T-helper 9 cell (primary cell): Measurements from ENCODE around the gene ACADVL.
A peak's percentile ranks its signal among the peaks of the same experiment; 100 is the strongest.
"Not testable (repeated sequence)": the region's sequence is repeated elsewhere in the genome, so short reads cannot be mapped to it uniquely, and the experiment has no call there.

ENCODE experiments used
- DNase-seq: peaks from one replicate; pipeline ENCODE4 v3.0.0-alpha.2; 2020
- total RNA-seq, 2 donors: gene quantifications; one replicate each; lab custom pipeline; 2026; lab: John Stamatoyannopoulos, UW

ACADVL gene
- 175 to 296 reads per million in 2 donors for total RNA-seq

DNA sequence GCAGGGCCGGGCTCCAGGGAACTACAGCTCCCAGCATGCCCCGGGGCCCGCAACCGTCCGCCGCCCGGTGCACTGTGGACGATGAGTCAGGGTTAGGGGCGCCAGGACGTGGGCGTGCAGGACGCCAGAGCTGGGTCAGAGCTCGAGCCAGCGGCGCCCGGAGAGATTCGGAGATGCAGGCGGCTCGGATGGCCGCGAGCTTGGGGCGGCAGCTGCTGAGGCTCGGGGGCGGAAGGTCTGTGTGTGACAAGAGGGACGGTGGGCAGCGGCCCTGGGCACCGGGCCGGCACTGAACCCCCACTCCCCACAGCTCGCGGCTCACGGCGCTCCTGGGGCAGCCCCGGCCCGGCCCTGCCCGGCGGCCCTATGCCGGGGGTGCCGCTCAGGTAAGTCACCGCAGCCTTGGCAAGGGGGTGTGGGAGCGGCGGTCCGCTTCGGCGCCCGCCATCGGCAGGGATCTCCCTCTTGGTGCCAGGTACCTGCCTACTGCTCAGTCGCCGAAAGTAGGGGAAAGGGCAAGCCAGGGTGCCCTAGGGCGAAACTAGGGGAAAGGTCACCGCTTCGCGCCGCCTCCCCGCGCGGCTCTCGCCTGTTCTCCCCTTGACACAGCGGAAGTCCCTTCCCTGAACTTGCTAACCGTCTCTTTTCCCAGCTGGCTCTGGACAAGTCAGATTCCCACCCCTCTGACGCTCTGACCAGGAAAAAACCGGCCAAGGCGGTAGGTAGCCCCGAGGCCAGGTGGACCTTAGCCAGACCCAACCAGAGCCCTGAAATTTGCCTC lies at the start of gene ACADVL, which contains the start of gene DLG4:
Gene ACADVL, plus strand, starts transcription at position 127 of the 781 bp plus-strand sequence. Its CDS starts 47 bp downstream, at position 174.
Gene DLG4, minus strand, starts transcription at position 25 of the 781 bp plus-strand sequence.
- peak; percentile 70 for DNase-seq

DNA sequence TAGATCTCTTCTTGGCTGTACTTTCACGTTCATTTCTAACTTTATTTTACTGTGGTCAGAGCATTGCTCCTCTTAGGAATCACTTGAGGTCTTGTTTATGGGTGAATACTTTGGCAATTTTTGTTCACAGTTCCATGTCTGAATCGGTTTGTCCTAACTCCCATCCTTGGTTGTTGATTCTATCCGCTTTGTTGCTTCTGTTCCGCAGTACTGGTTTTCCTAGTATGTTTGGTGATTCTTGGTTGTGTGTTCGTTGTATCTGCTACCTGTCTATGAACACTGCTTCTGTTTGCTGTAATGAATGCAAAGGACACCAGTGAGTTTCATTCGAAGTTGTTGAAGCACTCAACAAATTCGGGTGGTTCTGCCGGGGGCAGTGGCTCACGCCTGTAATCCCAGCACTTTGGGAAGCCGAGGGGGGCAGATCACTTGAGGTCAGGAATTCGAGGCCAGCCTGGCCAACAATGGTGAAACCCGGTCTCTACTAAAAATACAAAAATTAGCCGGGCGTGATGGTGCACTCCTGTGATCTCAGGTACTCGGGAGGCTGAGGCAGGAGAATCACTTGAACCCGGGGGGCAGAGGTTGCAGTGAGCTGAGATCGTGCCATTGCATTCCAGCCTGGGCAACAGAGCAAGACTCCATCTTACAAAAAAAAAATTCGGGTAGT lies 47.1 kb upstream of the ACADVL start:
- not testable (repeated sequence) for DNase-seq

DNA sequence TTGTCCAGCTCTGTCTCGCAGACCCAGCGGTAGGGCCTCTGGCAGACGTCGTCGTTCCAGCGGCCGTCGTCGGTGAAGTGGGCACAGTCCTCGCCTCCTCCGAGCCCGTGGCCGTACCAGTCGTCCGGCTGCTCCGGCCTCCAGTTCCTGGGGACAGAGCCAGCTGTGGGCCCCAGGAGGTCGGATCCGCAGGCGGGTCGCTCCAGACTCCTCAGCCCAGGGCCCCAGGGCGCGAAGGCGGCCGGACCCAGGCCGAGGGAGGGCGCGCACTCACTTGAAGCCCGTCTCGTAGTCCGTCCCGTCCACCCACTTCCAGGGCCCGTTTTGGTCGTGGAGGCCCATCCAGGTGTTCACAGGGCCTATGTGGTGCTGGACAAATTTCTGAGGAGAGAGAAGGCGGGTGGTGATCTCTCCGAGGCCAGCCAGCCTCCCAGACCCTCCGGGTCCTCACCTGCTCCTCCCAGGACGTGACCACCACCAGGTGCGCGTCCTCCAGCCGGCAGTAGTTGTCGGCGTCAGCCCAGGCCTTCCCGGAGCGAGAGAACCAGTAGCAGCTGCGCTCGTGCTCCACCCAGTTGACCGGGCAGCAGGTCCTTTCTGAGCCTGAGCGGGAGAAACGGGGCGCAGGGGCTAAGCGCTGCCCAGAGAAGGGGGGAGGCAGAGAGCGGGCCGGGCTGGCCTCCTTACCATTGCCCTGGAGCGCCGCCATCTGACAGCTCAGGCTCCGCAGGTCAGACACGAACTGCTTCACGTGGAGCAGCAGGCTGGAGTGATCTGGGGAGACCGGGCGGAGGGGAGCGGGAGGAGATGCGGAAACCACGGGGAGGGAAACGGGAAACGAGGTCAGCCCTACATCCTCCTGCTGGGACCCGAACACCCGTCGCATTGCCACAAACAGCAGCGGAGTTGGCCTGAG lies 45.8 kb upstream of the ACADVL start:
- peak; percentile 43 for DNase-seq

DNA sequence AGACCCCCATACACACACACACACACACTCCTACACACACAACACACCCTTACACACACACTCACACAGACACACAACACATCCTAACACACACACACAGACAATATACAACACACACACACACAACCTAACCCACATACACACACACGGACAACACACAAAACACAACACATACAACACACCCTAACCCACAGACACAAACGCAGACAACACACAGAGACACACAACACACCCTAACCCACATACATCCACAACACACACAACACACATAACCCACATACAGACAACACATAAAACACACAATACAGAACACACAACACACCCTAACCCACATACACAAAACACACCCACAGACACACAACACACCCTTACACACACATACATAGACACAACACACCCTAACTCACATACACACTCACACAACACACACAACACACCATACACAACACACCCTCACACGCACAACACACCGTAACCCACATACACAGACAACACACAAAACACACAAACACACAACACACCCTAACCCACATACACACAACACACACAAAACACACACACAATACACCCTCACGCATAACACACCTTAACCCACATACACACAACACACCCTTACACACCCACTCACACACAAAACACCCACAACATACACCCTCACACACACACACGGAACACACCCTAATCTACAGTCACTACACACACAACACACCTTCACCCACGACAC lies 45.0 kb upstream of the ACADVL start:
- DNase-seq: no peak

DNA sequence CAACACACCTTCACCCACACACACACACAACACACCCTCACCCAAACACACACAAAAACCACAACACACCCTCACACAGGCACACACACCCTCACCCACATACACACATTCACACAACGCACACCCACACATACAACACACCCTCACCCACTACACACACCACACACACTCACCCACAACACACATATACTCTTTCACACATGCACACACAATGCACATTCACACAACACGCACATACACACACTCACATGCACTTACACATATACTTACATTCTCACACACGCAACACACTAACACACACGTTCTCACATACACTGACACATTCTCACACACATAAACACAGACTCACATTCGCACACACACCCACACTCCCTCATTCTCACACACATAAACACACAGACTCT lies 44.4 kb upstream of the ACADVL start:
- no peak for DNase-seq

DNA sequence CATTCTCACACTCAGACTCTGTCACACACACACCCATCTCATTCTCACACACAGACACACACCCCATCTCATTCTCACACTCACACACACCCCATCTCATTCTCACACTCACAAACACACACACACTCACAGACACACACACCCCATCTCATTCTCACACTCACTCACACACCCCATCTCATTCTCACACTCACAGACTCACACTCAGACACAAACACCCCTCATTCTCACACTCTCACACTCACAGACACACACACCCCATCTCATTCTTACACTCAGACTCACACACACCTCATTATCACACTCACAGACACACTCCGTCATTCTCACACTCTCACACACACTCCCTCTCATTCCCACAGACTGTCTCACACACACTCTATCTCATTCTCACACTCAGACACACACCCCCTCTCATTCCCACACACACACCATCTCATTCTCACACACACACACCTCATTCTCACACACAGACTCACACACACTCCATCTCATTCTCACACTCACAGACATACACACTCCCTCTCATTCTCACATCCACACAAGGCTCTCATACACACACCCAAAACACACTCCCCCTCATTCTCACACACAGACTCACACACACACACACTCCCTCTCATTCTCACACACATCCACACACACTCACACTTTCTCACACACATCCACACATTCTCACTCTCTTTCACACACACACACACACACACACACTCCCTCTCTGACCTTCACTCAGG lies 43.5 kb upstream of the ACADVL start:
- no peak for DNase-seq

GRCh38 chr17:7176841-7177190 lies 42.9 kb upstream of the ACADVL start:
- no peak for DNase-seq

DNA sequence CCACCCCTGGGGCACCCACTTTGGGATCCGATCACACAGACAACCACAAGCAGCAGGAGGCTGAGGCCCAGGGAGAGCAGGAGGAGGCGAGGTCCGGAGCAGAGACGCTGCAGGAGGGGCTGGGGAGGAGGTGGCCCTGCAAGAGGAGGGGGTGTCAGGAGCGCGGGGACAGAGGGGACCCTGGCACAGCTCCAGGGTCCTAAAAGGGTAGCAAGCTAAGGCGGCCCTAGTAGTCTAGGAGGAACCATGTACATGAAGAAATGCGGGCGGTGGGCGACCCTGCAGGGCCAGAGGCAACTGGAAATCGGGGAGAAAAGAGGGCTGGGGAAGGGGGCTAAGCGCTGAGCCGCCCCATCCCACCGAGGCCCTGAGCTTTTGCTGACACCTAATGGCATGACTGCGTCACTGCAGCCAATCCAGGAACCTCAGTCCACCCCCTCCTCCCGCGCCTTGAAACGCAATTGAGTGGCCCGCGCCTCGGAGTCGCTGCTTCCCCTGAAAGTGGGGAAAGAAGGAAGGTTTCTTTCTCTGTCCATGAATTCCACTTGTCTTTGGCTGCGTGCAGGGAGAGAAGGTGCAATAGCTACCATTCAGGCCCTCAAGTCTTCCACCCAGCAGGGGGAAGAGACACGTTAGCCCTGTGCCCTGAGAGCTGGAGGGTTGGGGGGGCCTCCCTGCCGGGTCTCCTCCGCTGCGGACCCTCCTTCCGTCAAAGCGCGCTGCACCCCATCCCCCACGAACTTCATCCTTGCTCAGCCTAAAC lies 42.4 kb upstream of the ACADVL start:
- peak; percentile 60 for DNase-seq

- no peak for DNase-seq
Observed at GRCh38 chr17:7177954-7178477, 41.7 kb upstream of the ACADVL start.

DNA sequence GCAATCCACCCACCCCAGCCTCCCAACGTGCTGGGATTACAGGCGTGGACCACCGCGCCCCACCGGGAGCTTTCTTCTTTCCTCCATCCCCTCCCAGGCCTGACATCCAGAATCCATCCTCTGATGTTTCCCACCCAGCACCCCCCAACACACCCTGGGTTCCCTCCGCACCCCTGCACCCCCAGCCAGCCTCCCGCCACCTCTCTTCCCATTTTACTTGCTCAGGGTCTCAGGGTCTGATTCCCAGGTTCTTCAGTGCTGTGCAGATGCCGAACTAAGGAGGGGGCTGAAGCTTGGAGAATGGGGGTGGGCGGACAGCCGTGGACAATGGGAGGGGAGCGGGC lies 40.8 kb upstream of the ACADVL start:
- no peak for DNase-seq

DNA sequence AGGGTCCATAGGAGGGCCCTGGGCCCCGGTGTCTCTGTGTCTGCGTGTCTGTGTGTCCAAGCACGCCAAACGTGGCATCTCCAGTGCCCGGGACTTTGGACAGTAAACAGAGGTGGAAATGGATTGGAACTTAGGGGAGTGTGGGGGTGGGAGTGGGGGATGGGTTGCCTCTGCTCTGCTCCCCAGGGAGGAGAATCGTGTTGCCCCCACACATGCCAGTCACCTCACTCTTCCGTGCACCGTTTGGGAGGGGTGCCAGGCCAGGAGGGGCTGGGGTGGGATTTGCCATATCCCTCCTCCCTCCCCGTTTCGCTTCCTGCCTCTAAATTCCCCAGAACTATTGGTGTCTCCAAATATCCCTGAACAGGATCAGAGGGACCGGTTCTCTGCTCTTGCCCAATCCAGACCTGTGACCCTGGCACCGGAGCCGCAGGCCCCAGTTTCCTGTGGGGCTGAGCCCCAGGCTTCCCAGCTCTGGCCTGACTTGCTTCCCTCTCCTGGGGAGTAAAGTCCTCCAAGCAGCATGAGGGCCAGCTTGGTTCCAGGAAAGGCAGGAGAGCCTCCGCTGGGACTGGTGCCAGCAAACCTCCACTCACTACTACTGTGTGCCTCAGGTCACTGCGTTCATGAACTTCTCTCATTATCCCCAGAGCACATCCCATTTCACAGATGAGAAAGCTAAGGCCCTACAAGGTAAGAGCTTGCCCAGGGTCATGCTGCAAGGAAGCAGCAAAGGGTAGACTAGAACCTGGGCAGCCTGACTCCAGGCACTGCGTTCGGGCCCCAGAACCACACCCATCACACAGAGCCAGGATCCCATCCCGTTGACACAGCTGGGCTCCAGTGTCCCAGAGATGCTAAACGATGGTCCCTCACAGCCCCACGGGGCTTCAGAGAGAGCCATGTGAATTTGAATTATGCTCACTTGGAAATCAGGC lies 40.2 kb upstream of the ACADVL start, which contains the start of gene ASGR1:
Gene ASGR1, minus strand, starts transcription at position 54 of the 938 bp plus-strand sequence. CDS start 807 bp downstream, outside the sequence.
- no peak for DNase-seq

GRCh38 chr17:7182101-7182500 lies 37.6 kb upstream of the ACADVL start:
- DNase-seq: not testable (repeated sequence)

DNA sequence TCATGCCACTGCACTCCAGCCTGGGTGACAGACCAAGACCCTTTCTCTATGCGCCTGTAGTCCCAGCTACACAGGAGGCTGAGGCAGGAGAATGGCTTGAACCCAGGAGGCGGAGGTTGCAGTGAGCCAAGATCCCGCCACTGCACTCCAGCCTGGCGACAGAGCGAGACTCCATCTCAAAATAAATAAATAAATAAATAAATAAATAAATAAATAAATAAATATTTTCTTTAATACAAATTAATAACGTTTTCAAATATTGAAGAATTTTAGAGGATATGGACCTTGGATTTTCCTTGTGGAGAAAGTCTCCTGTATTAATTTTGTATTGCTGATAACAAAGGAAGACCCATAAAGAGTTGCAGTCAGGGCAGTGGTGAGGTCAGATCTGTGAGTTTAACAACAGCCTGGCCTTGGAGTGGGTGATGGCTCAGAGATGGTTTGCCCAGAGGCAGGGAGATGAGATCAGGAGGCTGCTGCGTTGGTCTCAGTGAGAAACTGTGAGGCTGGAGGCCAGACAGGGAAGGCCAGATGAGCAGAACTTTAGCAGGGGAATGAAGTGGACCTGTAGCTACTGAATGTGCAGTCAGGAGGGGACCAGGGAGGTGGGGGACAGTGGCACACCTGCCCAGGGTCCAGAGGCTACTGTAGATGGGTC lies 36.2 kb upstream of the ACADVL start:
- DNase-seq: no peak

DNA sequence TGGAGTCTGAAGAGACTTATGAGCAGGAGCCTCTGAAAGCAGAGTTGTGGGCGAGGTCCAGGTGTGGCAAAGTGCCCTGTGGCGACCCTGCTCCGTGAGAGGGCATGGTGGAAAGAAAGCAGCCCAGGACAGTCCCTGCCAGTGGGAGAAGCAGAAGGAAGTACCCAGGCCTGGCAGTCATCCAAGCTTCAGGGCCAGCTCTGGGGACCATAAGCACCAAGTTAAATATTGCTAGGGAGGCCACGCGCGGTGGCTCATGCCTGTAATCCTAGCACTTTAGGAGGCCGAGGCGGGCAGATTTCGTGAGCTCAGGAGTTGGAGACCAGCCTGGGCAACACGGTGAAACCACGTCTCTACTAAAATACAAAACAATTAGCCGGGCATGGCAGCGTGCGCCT lies 35.6 kb upstream of the ACADVL start:
- no peak for DNase-seq

- no peak for DNase-seq
Observed at GRCh38 chr17:7184647-7185046, 35.1 kb upstream of the ACADVL start.

DNA sequence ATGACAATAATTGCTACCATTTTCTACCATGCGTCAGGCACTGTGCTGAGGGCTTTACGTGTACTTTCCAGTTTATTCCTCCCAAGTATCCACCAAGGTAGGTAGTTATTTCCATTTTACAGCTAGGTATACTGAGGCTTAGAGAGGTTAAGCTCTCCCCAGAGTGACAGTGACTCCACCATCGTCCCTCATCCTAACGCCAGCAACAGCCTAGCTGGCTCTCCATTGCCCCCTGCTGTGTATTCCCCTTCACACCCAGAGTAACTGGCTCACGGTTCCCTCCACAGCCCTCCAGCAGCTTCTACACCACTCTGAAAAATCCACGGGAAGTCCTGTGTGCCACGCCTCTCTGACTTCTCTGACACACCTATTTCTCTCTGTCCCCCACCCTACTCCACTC lies 33.5 kb upstream of the ACADVL start:
- DNase-seq: no peak

DNA sequence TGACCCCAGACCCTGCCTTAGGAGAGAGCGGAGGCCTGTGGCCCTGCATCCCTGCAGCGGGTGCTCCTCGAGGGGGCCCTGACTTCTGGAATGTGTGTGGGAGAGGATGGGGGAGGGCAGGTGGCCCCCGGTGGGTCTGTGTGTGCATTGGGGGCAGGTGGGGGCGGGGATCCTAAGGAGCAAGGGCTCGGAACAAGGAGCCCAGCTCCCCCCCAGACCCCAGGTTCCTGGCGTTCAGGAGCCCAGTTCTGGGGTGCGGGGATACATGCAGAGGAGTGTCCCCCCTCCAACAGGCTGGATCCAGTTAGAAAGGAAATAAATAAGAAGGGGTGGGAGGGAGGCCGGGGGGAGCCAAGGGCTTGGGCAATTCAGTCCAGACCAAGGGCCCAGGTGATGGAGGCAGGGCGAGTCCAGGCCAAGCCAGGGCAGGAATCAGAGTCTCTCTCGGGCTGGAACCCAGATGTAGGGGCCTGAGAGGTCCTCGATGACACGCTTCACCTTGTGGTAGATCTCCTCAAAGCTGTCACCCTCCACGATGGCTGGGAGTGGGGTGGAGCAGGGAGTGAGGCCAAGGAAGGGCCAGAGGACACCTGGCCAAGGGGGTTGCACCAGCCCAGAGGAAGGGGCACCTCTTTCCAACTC lies 29.3 kb upstream of the ACADVL start:
- no peak for DNase-seq

- DNase-seq: no peak
Observed at GRCh38 chr17:7191069-7191468, 28.7 kb upstream of the ACADVL start.
